ENCODE measurements around the gene PEX16.

- TF ChIP-seq CTCF (conservative IDR thresholded peaks at IDR 0.05 in 1 of 2, IDR thresholded peaks at IDR 0.05 in 1 of 2; ENCODE audit: extremely low read depth in 1 of 2, insufficient read depth in 1 of 2, low read depth in 1 of 2, low read length in 2 of 2) (no peak), EZH2 (IDR thresholded peaks at IDR 0.05; ENCODE audit: borderline replicate concordance, low read length) (no peak)
Measured at GRCh38 chr11:45942381-45942780, 24.7 kb upstream of the PEX16 start.
